HS-27A (cell line): ENCODE results near the gene REM2.

ENCODE experiments used
- DNase-seq: peaks from one replicate; pipeline ENCODE4 v3.0.0-alpha.2; 2012; ENCODE audit warnings: low read depth, missing footprints

The REM2 gene

DNA sequence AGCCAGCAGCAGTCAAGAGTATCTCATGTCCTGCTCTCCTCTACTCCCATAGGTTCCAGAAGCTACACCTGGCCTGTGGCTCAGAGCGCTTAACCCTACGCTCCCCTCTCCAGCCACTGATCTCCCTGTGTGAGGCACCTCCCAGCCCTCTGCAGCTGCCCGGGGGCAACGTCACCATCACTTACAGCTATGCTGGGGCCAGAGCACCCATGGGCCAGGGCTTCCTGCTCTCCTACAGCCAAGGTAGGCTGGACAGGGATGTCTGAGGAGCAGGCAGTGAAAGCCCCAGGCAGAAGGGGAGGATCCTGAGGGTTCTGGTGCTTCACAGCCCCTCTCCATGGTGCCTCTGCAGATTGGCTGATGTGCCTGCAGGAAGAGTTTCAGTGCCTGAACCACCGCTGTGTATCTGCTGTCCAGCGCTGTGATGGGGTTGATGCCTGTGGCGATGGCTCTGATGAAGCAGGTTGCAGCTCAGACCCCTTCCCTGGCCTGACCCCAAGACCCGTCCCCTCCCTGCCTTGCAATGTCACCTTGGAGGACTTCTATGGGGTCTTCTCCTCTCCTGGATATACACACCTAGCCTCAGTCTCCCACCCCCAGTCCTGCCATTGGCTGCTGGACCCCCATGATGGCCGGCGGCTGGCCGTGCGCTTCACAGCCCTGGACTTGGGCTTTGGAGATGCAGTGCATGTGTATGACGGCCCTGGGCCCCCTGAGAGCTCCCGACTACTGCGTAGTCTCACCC, 7.8 kb upstream of the REM2 start:
- DNase-seq, result no peak

DNA sequence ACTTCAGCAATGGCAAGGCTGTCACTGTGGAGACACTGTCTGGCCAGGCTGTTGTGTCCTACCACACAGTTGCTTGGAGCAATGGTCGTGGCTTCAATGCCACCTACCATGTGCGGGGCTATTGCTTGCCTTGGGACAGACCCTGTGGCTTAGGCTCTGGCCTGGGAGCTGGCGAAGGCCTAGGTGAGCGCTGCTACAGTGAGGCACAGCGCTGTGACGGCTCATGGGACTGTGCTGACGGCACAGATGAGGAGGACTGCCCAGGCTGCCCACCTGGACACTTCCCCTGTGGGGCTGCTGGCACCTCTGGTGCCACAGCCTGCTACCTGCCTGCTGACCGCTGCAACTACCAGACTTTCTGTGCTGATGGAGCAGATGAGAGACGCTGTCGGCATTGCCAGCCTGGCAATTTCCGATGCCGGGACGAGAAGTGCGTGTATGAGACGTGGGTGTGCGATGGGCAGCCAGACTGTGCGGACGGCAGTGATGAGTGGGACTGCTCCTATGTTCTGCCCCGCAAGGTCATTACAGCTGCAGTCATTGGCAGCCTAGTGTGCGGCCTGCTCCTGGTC, 7.2 kb upstream of the REM2 start:
- DNase-seq, result no peak

DNA sequence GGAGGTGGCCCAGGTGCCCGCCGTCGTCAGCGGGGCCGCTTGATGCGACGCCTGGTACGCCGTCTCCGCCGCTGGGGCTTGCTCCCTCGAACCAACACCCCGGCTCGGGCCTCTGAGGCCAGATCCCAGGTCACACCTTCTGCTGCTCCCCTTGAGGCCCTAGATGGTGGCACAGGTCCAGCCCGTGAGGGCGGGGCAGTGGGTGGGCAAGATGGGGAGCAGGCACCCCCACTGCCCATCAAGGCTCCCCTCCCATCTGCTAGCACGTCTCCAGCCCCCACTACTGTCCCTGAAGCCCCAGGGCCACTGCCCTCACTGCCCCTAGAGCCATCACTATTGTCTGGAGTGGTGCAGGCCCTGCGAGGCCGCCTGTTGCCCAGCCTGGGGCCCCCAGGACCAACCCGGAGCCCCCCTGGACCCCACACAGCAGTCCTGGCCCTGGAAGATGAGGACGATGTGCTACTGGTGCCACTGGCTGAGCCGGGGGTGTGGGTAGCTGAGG, 6.0 kb upstream of the REM2 start:
- DNase-seq, result no peak

DNA sequence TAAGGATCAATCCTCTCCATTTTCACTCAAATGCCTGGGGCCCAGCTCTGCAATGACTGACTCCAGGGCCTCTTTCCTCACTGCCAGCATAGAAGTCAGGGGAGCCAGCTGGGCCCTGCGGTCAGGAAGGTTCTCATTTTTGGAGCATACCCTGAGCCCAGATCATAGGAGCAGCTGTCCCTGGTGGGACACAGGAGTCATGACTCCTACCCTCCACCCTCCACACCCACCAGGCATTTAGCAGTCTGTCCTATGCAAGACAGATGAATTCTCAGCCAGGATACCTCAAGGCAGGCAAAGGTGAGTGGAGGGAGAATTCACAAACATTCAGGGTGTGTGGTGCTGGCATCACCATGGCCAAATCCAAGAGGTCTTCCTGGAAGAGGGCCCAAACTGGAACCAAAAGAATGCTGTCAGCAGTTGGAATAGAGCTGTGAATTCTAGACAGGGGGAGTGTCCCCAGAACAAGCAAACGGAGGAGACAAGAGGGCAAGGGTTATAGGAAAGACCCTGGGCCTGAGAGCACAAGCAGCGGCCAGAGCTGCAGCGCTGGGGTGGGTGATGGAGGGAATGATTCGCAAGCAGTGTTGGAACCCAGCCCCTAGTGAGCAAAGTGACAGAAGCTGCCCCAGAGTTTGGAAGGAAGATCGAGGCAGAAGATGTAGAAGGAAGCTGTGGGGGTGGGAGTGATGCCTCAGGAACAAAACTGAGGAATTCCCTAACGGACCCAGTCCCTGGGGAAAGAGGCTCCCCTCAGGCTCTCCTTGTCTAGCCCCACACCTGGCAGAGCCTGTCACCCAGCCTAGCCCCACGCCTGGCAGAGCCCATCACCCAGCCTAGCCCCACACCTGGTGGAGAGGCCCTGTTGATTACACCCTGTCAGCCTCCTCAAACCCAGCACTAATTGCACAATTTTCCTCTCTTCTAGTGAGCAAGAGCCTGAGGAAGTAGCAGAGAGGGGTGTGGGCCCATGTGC, 4.5 kb upstream of the REM2 start:
- DNase-seq, result no peak

DNA sequence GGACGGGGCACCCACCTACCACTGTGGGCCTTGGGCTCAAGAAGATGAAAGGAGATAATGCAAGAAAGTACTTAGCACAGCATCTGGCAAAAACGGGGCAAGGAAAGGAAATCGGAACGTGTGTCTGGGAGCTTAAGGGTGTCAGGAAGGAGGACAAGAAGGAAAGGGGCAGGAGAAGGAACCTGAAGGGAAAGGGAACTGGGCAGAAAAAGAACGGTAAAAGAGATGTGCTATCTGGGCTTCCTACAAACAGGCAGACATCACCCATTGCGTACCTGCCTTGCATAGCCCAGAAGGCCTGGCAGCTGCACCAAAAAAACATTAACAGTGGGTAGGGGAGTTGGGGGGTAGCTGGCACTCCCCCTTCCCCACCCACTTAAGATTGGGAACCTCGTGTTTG, 958 bp upstream of the REM2 start:
- DNase-seq, result no peak

DNA sequence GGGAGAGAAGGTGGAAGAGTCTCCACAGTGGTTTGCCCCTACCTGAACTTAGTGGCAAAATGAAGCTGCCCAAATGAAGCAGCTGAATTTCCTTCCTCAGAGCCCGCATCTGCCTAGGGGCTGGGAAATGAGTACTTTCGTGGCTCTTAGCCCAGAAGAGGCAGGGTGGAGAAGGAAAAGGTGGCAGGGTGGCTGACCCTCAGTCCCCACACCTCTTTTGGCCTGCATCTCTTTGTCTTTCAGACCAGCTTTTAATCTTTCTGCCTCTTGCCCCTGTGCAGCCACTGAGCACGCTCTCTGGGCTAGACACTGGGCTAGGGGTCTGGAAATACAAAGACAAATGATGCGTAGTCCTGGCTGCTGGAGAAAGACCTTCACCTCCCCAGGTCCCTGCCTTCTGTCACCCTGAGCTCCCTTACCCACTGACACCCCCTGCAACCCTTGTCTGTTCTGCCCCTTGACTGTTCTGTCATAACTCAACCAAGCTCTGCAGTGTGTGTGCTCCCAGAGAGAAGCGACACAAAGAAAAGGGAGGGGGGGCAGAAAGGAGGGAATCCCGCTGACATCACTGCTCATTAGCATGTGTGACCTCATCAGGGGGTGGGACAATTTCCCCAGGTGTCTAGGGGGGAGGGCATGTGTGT, 371 bp upstream of the REM2 start:
- DNase-seq, result no peak

DNA sequence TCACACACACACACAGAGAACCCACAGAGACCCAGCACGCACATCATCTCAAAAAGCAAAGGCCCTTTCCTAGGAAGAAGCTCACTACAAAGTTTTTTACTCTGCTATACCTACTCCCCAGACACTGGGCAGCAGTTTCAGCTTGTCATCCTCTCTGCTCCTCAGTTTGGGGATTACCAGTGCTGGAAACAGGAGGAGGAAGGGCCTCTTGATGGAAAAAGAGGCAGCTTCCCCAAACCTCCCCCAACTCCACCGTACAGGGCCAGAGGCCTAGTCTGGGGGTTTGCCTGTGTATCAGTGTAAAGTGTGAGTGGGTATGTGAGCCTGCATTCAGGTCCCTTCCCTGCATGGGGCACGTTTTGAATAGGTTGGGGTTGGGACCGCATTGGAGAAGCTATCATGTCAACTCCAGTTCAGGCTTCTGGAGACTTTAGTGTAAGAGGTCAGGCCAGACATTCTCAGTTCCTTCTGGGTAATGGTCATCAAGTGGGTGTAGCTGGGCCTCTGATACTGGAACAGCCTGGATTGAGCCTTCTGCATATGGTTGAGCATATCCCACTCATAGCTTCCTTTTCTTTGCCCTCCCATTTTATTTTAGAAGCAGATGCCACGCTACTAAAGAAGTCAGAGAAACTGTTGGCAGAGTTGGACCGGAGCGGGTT, 1.2 kb downstream of the REM2 start:
- no peak for DNase-seq

DNA sequence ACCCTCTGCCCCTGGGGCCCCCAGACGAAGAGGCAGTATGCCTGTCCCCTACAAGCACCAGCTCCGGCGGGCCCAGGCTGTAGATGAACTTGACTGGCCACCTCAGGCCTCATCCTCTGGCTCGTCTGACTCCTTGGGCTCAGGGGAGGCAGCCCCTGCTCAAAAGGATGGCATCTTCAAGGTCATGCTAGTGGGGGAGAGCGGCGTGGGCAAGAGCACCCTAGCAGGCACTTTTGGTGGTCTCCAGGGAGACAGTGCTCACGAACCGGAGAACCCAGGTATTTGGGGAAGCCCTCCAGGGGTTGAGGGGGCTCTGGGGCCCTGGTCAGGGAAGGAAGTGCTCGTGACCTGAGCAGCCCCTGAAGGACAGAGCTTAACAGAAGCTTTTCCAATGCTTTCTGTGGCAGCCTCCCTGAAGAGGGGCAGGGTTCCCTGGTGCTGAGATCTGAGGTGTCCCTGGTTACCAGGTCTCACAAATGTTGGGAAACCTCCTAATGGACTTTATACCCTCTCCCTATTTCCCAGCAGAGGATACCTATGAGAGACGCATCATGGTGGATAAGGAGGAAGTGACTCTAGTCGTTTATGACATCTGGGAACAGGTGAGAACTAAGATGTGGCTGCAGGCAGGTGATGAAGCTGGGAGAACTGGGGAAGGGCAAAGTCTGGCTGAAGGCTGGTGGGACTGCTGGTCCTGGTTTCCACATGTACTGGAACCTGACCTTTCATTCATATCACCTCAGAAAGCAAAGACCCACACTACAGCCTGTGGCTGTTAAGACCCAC, 1.9 kb downstream of the REM2 start:
- no peak for DNase-seq

DNA sequence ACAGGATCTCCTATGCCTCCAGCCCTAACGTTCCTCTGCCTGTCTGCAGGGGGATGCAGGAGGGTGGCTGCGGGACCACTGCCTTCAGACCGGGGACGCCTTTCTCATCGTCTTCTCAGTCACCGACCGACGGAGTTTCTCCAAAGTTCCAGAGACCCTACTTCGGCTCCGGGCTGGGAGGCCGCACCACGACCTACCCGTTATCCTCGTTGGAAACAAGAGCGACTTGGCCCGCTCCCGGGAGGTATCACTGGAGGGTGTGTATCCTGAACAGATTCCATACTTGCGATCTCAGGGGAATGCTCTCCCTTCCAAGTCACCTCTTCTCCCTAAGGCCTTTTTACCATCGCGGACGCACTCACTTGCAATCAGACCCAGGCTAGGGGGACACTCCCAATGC, 3.0 kb downstream of the REM2 start:
- DNase-seq, result no peak

DNA sequence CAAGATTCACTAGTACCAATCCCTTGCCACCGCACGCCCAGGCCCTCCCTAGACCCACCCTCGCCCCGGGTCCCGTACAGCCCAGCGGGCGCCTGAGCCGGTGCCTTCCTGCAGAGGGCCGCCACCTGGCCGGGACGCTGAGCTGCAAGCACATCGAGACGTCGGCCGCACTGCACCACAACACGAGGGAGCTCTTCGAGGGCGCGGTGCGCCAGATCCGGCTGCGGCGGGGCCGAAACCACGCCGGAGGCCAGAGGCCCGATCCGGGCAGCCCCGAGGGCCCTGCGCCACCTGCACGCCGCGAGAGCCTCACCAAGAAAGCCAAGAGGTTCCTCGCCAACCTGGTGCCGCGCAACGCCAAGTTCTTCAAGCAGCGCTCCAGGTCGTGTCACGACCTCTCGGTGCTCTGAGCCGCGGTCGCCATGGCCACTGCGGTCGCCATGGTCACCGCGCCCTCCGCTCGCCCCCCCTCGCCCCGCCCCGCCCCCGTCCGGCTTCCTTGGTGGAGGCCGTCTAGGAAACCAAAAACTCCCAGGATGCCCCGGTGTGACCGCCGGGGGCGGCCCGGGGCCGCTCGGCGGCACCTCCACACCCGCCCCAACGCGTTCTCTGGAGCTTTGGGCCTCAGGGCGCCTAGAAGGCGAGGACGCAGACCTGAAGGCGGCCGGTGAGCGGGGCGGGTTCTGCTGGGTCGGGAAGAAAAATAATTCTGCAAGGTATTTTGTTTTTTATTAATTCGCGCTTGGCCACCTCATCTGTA, 3.7 kb downstream of the REM2 start:
- peak; percentile 41 for DNase-seq

DNA sequence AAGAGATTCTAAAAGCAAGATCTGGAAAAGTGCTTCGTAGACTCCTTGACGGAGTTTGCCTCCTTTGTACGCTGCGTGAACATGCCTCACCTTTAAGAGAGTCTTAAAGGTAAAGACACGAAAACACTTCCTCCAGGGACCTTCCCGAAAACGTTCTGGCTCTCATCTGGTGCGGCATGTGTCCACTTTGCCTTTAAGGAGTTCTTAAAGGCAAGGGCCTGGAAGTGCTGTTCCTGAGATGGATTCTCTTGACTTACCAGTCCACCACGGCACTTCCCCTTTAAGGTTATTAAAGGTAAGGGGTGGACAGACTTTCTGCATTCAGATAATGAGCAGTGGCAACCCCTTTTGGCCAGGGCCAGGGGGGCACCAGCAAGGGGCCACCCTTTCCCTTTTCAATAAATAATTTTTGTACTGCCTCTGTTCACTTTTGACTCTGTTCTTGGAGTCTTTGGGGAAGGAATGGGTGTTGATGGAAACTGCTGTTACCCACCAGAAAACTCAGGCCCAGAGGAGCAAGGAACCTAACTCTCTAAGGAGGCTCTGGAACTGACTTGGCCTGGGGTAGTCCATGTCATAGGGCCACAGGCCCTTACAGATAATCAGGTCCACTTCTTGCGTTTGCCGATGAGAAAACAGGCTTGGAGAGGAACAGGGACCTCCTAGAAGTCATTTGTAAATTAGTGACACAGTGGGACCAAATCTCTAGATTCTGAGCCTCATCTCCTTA, 4.4 kb downstream of the REM2 start:
- DNase-seq, result peak; percentile 80

DNA sequence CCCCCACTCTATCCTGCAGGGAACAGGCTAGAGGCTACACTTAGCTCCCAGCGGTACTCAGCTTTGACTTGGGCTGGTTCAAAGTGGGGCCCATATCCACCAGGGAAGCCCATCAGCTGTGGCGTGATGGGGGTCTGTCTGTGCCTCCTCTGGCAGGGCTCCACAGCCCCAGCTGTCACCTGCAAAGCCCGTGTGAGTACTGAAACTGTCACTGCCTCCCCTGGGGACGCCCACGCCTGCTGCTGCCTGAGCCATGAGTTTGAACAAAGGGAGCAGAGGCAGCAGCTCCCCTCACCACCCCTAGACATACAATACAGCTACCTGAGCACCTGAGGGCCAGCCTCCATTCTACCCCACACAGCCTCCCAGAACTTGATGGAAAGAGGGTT, 5.0 kb downstream of the REM2 start:
- no peak for DNase-seq

DNA sequence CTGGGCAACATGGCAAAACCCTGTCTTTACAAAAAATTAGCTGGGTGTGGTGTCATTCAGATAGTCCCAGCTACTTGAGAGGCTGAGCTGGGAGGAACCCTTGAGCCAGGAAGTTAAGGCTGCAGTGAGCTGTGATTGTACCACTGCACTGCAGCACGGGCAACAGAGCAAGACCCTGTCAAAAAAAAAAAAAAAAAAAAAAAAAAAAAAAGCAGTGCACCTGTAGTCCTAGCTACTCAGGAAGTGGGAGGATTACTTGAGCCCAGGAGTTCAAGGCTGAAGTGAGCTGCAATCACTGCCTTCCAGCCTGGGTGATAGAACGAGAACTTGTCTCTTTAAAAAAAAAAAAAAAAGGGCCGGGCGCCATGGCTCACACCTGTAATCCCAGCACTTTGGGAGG, 5.6 kb downstream of the REM2 start:
- DNase-seq, result no peak

DNA sequence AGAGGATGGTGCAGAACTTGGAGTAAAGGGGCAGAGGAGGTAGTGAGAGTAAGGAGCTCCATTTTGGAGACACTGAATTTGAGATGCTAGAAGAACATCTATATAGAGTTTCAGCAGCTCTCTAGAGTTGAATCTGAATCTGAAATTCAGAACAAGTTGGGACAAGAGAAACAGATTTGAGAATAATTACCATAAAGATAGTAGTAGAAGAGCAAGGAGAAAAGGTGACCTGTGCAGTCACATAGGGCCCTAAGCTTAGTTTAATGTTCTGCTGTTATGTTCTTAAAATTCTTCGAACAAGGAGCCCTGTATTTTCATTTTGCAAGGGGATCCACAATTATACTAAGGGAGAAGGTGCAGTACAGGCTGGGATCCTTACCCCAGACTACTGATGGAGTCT, 7.4 kb downstream of the REM2 start:
- no peak for DNase-seq

DNA sequence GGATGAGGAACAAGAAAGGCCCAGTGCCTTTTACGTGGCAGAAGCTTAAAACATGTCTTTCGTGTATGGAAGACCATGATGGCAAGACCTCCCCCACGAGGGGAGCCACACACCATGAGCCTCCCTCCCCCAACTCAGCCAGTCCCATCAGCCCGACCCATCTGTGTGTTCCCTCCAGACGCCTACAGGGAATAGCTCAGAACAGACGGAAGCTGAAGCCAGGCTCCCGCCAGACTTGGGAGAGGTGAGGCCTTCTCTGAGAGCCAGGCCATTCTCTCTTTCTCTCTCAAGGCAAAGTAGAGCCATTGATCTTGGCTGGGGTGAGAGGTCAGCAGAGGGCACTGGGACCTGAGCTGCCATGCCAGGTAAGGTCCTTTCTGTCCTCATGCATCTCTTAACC, 9.5 kb downstream of the REM2 start:
- DNase-seq, result no peak

DNA sequence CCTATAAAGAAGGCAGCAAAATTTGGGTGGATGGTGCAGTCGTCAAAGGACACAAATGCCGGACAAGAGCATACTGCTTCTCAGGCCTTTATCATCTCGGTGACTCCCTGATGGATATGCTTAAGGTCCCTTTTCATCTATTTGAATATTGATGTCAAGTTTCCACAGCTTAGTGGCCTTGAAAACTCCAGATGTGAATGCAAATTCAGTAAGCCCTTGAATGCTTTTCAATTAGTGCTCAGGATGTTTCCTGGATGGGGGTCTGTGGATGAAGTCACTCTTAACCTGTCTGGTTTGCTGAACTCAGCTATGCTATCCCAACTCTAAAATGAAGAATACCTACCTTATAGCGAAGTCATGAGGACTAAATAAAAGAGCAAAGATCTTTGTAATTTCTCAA, 10.7 kb downstream of the REM2 start:
- DNase-seq, result no peak

DNA sequence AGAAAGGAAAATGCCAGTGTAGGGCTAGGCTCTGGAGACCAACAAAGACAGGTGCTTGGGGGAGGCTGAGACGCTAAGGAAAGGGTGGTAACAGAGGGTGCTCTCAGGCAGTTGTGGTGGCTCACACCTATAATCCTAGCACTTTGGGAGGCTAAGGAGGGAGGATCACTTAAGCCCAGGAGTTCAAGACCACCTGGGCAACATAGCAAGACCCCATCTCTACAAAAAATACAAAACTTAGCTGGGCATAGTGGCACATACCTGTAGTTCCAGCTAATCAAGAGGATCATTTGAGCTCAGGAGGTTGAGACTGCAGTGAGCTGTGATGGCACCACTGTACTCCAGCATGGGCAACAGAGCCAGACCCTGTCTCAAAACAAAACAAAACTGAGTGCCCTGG, 12.4 kb downstream of the REM2 start:
- no peak for DNase-seq

DNA sequence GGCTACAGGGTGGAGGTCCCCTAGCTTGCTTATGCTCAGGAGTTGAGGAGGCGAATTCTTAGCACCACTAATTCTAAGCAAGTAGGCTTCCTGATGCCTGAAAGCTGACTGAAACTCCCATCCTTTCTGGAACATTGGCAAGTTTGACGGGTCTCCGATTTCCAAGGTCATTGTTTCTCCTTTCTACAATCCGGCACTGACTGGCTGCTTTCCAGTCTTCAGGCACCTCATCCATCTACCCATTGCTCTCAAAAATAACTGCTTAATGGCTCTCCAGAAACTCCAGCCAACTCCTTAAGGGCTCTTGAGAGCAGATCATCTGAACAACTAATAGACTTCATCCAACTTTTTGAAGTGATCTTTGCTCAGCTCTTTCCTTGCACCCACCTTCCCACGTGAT, 13.3 kb downstream of the REM2 start:
- DNase-seq, result no peak

DNA sequence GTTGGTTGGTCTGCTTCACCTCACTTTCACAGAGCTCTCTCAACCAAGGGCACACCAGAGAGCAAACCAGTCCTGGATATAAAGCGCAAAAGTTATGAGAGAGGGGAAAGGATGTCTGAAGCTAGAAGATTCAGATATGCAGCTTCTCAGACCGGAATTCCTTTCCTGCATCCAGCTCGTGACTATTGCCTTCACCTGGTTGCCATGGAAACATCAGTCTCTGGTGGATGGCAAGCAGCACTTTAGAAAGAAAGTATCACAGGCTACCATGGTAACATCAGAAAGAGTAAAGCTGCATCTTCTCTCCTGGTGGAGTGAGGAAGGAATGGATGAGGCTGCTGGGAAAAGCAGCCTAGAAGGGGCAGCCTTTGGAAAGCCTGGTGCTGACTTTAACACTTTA, 13.7 kb downstream of the REM2 start:
- DNase-seq, result no peak

DNA sequence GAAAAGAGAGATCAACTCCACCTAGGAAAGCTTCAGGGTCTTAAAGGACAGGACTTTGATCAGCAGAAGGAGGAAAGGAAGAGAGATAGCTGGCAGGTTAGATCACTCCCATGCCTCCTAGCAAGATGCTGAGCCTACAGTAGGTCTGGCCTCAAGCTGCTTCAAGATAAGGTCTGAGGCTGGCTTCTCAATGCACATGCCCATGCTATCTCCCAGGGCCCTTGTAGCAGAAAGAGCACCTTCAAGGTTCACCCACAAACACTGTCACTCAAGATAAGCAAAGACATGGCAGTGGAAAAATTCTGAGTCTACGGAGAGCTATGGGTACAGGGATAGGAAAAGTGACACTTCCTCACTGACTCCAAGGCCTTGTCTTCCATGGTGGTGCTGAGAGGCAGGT, 14.3 kb downstream of the REM2 start:
- DNase-seq, result no peak
